Gastroesophageal sphincter (tissue), 4 donors: Measurements from ENCODE around the gene PRDM15. TPM values are rescaled to one million over a fixed set of nuclear protein-coding genes. Genes with fewer than 3 reads are reported as not detected.

Source experiments
- ATAC-seq: fragments of 150-250 bp; one replicate; pipeline ENCODE4 v1.9.1; 2016; ENCODE audit warnings: mild to moderate bottlenecking, moderate library complexity
- H3K27ac ChIP-seq, 4 donors: fragments of 200-600 bp; sonication (generic) in 3 of 4; 1 replicate in 3 of 4; 2 replicates in 1 of 4; pipeline ENCODE4 v1.5.1; 2016 to 2019
- H3K27me3 ChIP-seq: fragments of 200-600 bp; sonication (generic); one replicate; pipeline ENCODE4 v1.5.1; 2019
- H3K36me3 ChIP-seq, 2 donors: fragments of 200-600 bp; sonication (generic); one replicate each; pipeline ENCODE4 v1.5.1; 2019; ENCODE audit warnings: control low read depth in 1 of 2
- H3K4me1 ChIP-seq, 3 donors: fragments of 200-600 bp; sonication (generic); 1 replicate in 2 of 3; 2 replicates in 1 of 3; pipeline ENCODE4 v1.5.1; 2016 to 2019; ENCODE audit warnings: control low read depth in 2 of 3
- H3K4me3 ChIP-seq, 2 donors: fragments of 200-600 bp; sonication (generic); one replicate each; pipeline ENCODE4 v1.5.1; 2019; ENCODE audit warnings: mild to moderate bottlenecking in 1 of 2, moderate library complexity in 1 of 2
- H3K9me3 ChIP-seq, 3 donors: fragments of 200-600 bp; sonication (generic); one replicate each; pipeline ENCODE4 v1.5.1; 2017 to 2019; ENCODE audit warnings: control low read depth in 2 of 3
- EP300 ChIP-seq: sonication (generic); formaldehyde crosslinking; IDR thresholded peaks from one replicate; pipeline ENCODE4 v1.6.1; 2017; ENCODE audit warnings: antibody characterized with exemption, mild to moderate bottlenecking
- POLR2A ChIP-seq, 2 donors: fragments of 450-650 bp; IDR thresholded peaks; one replicate each; pipeline ENCODE4 v1.6.1; 2017; ENCODE audit warnings: antibody characterized with exemption in 2 of 2, mild to moderate bottlenecking in 2 of 2, moderate library complexity in 1 of 2
- POLR2AphosphoS5 ChIP-seq: sonication (generic); formaldehyde crosslinking; IDR thresholded peaks from one replicate; pipeline ENCODE4 v1.6.1; 2017; ENCODE audit warnings: antibody characterized with exemption
- WGBS, 2 donors: methylation state at CpG; one replicate each; pipeline ENCODE4 v1.1.5; 2018; ENCODE audit warnings: low coverage in 1 of 2; 5-methylcytosine and 5-hydroxymethylcytosine counted together
- total RNA-seq, 4 donors: library from RNA; depleted of rRNA; stranded (reverse); fragments of >200 nt; gene quantifications; one replicate each; pipeline ENCODE4 v1.1.0, GENCODE V29; 2016
- TF ChIP-seq, protein P1 (sequence below), 4 experiments: fragments of 200-600 bp in 2 of 4; fragments of 450-650 bp in 2 of 4; sonication (generic) in 1 of 4; IDR thresholded peaks; one replicate each; pipeline ENCODE4 v1.5.1; 2017 to 2019; ENCODE audit warnings: antibody characterized with exemption in 4 of 4, mild to moderate bottlenecking in 2 of 4, moderate library complexity in 2 of 4

PRDM15 gene
- total RNA-seq, 4 donors from 2014 or later: 2.9 to 8.2 (median 7.2) TPM

DNA sequence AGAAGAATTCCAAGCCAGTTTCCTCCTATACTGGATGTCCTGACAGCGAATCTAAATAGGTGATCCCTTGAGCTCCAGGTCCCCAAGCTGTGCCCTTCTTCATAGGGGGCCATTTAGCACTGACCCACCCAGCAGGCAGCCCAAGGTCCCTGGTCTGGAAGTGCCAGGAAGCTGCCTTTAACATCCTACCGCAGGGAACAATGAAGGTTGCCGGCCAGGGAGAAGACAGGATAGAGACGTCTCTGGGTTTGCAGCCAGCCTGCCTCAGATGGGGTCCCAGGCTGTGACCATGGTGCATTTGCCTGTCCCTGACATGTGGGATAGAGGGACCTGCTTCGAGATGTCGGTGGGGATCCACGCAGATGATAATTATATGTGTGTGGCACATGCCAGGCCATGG, 109.6 kb downstream of the PRDM15 start:
- 56 to 82% methylated on average over 4 to 7 of the region's 7 CpGs for WGBS, 2 donors
- peaks cover 100% of the 10 kb centered on the region for H3K27me3 ChIP-seq
- H3K27ac ChIP-seq: no peak overlapping the region
- no peaks in the 10 kb centered on the region for H3K9me3 ChIP-seq
- no peaks in the 10 kb centered on the region for H3K36me3 ChIP-seq
- no peak overlapping the region for H3K4me3 ChIP-seq
- TF ChIP-seq EP300 (no peak), POLR2AphosphoS5 (no peak), POLR2A (IDR thresholded peaks at IDR 0.05) (no peak)
- TF ChIP-seq, protein P1, sequence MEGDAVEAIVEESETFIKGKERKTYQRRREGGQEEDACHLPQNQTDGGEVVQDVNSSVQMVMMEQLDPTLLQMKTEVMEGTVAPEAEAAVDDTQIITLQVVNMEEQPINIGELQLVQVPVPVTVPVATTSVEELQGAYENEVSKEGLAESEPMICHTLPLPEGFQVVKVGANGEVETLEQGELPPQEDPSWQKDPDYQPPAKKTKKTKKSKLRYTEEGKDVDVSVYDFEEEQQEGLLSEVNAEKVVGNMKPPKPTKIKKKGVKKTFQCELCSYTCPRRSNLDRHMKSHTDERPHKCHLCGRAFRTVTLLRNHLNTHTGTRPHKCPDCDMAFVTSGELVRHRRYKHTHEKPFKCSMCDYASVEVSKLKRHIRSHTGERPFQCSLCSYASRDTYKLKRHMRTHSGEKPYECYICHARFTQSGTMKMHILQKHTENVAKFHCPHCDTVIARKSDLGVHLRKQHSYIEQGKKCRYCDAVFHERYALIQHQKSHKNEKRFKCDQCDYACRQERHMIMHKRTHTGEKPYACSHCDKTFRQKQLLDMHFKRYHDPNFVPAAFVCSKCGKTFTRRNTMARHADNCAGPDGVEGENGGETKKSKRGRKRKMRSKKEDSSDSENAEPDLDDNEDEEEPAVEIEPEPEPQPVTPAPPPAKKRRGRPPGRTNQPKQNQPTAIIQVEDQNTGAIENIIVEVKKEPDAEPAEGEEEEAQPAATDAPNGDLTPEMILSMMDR (IDR thresholded peaks at IDR 0.05): no peak
- peaks cover 0 to 31% (median 14%) of the 10 kb centered on the region in 3 donors for H3K4me1 ChIP-seq
- no peak for ATAC-seq

DNA sequence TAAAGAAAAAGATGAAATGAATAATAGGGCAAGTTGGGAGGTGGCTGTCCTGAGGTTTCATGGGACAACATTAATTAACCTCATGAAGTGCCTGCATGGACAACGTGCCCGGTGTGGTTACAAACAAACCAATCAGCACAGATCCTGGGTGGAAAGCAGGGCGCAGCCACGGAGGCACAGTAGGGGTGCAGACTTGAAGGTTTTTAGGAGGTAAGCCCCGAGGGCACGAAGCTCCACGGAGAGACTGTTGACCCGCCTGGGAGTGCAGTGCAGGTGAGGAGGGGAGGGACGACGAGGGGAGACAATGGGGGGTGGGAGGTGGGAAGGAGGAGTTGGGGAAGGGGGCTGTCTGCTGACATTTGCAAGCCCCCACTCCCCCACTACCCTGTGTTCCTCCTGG, 110.0 kb downstream of the PRDM15 start:
- no peak for TF ChIP-seq POLR2AphosphoS5
- no peak for TF ChIP-seq EP300
- TF ChIP-seq, protein P1 (IDR thresholded peaks at IDR 0.05): no peak
- TF ChIP-seq POLR2A (IDR thresholded peaks at IDR 0.05): no peak
- Histone ChIP-seq H3K4me3 (peak overlapping the region in 1 of 2 donors; percentile 28), H3K36me3 (no peaks in the 10 kb centered on the region), H3K27ac (no peak overlapping the region), H3K9me3 (no peaks in the 10 kb centered on the region), H3K27me3 (peaks cover 100% of the 10 kb centered on the region), H3K4me1 (peaks cover 0 to 31% (median 14%) of the 10 kb centered on the region in 3 donors)
- WGBS, 2 donors: 15 to 30% methylated on average over 4 to 8 of the region's 10 CpGs
- ATAC-seq: no peak

DNA sequence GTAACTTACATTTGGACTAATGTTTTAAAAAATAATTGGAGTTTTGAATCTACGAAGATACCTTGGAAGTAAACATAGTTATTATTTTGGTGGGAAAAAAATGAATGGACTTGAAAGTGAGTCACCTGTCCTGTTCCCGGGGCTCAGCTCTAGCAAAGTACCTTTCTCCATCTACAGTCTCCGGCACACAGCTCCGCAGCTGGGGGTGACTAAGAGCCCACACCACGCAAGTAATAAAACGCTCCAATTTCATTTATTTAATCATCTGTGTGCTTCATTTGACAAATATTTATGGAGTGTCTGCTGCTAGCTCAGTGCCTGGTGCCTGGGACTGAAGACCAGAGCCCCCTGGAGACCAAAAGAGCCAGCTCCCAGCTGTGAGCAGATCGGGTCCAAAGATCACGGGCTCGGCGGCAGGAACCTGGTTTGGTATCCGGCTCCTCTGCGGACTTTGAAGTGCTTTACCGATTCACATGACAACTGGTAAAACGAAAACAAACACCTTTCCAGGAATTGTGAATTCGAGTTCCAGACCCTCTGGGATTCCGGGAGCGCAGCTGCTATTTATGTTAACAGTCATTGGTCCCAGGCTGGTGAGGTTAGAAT, 110.6 kb downstream of the PRDM15 start:
- Histone ChIP-seq H3K9me3 (no peaks in the 10 kb centered on the region), H3K27ac (no peak overlapping the region), H3K36me3 (no peaks in the 10 kb centered on the region), H3K27me3 (peaks cover 100% of the 10 kb centered on the region), H3K4me3 (peak overlapping the region in 1 of 2 donors; percentile 28), H3K4me1 (peaks cover 0 to 31% (median 14%) of the 10 kb centered on the region in 3 donors)
- WGBS, 2 donors: 1 to 7% methylated on average over 10 to 17 of the region's 17 CpGs
- ATAC-seq: peak; percentile 6
- no peak for TF ChIP-seq POLR2A (IDR thresholded peaks at IDR 0.05)
- no peak for TF ChIP-seq EP300
- peak; percentile 16 for TF ChIP-seq POLR2AphosphoS5
- TF ChIP-seq, protein P1 (IDR thresholded peaks at IDR 0.05): peak in 1 of 4 experiments; percentile 15

DNA sequence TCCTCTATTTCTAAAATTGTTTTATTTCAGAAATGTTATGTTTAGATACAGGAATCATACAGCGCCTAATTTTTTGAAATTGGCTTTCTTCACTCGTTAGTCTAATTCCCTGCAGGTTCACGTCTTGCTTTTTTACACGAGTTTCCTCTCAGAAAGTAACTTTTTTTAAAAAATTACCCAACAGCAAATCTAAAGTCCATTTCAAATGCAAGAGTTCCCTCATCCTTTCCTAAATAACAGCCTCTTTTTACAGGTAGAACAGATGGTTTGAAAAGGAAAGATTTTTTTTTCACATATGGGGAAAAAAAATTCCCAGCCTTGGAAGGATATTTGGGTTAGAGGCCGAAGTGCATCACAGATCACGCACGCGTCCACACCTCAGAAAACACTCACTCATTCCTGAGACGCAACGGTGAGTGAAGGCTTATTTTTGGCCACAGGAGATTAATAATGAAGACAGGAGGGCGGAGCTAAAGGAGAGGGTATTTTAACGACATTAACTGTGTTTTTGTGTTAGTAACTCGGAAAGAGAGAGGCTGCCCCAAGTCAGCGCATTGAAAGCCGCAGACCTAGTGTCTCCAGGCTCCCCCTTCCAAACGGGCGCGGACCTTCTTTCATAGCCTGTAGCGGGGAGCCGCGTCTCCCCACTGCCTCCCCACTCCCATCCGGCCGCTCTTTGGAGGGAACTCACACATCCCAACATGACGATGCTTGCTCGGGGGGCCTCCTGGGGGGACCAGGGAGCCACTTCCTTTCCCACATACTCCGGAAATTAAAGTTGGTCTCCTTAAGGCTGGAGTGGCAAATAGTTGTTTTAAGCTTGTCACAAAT, 111.3 kb downstream of the PRDM15 start:
- H3K36me3 ChIP-seq: no peaks in the 10 kb centered on the region
- no peak overlapping the region for H3K4me3 ChIP-seq
- 6 to 7% methylated on average over 19 to 26 of the region's 26 CpGs for WGBS, 2 donors
- H3K27me3 ChIP-seq: peaks cover 100% of the 10 kb centered on the region
- no peaks in the 10 kb centered on the region for H3K9me3 ChIP-seq
- H3K27ac ChIP-seq: no peak overlapping the region
- no peak for ATAC-seq
- H3K4me1 ChIP-seq: peaks cover 0 to 31% (median 14%) of the 10 kb centered on the region in 3 donors
- TF ChIP-seq POLR2AphosphoS5 (no peak), EP300 (no peak), POLR2A (IDR thresholded peaks at IDR 0.05) (no peak)
- TF ChIP-seq, protein P1 (IDR thresholded peaks at IDR 0.05): no peak
